GM06990 (cell line): ENCODE results near the gene SERPINH1.

Experiments used
- DNase-seq: peaks from one replicate; pipeline ENCODE4 v3.0.0-alpha.2; 2011; ENCODE audit not compliant: insufficient read length; ENCODE audit errors: extremely low read depth
- H3K27me3 ChIP-seq: replicated peaks from 2 replicates; pipeline ENCODE4 v1.6.0; 2011; ENCODE audit warnings: low read length; ENCODE audit not compliant: control insufficient read depth, insufficient read depth
- H3K36me3 ChIP-seq: 2 replicates; pipeline ENCODE4 v1.5.1; 2011; ENCODE audit warnings: low read length; ENCODE audit not compliant: control insufficient read depth, insufficient read depth
- H3K4me3 ChIP-seq: replicated peaks from 2 replicates; pipeline ENCODE4 v1.5.1; 2011; ENCODE audit warnings: low read depth, mild to moderate bottlenecking, control low read depth, low read length
- CTCF ChIP-seq: IDR thresholded peaks from 2 replicates; pipeline ENCODE4 v1.5.1; 2011; ENCODE audit warnings: low read length, control low read depth, mild to moderate bottlenecking, inconsistent platforms; ENCODE audit not compliant: insufficient read depth, poor library complexity, severe bottlenecking

The SERPINH1 gene

GRCh38 chr11:75565221-75565814 lies 3.3 kb downstream of the SERPINH1 start:
- DNase-seq, result no peak
- no peak for TF ChIP-seq CTCF
- H3K36me3 ChIP-seq, result peaks cover 4% of the 10 kb centered on the region
- no peaks in the 10 kb centered on the region for H3K27me3 ChIP-seq
- H3K4me3 ChIP-seq, result no peak overlapping the region

- Histone ChIP-seq H3K4me3 (no peak overlapping the region), H3K27me3 (no peaks in the 10 kb centered on the region), H3K36me3 (peaks cover 7% of the 10 kb centered on the region)
- no peak for TF ChIP-seq CTCF
- no peak for DNase-seq
Measured at GRCh38 chr11:75565916-75566762, 4.1 kb downstream of the SERPINH1 start.

GRCh38 chr11:75566763-75567279 lies 4.8 kb downstream of the SERPINH1 start:
- no peak for DNase-seq
- Histone ChIP-seq H3K27me3 (no peaks in the 10 kb centered on the region), H3K36me3 (peaks cover 7% of the 10 kb centered on the region), H3K4me3 (no peak overlapping the region)
- TF ChIP-seq CTCF, result no peak

- no peak for TF ChIP-seq CTCF
- DNase-seq, result no peak
- Histone ChIP-seq H3K36me3 (peaks cover 8% of the 10 kb centered on the region), H3K4me3 (no peak overlapping the region), H3K27me3 (no peaks in the 10 kb centered on the region)
Measured at GRCh38 chr11:75567971-75568370, 5.9 kb downstream of the SERPINH1 start.

- H3K4me3 ChIP-seq, result no peak overlapping the region
- H3K27me3 ChIP-seq, result no peaks in the 10 kb centered on the region
- no peak for DNase-seq
- peaks cover 8% of the 10 kb centered on the region for H3K36me3 ChIP-seq
- no peak for TF ChIP-seq CTCF
Measured at GRCh38 chr11:75568616-75569219, 6.7 kb downstream of the SERPINH1 start.
